Measurements from ENCODE around the gene MCTP1.

MCTP1 gene

GRCh38 chr5:95252801-95253200 lies 32.1 kb downstream of the MCTP1 start:
- Histone ChIP-seq H3K9me3 (ENCODE audit: control insufficient read depth, low read length) (no peaks in the 10 kb centered on the region), H2BK15ac (ENCODE audit: low read depth, poor library complexity, severe bottlenecking) (no peak overlapping the region), H2AFZ (ENCODE audit: low read depth, low read length) (no peak overlapping the region), H3K27ac (ENCODE audit: low read length, poor library complexity, severe bottlenecking) (no peak overlapping the region), H3K14ac (ENCODE audit: low read length in 2 of 2) (no peak overlapping the region), H3K4me3 (ENCODE audit: insufficient read depth in 1 of 2, low read depth in 1 of 2, low read length in 2 of 2) (no peak overlapping the region), H3K9ac (ENCODE audit: low read length) (no peak overlapping the region), H3K4me2 (ENCODE audit: low read length, poor library complexity, severe bottlenecking) (no peak overlapping the region), H4K91ac (ENCODE audit: low read length) (no peak overlapping the region), H3K23ac (ENCODE audit: low read length in 2 of 2) (no peak overlapping the region), H2AK5ac (ENCODE audit: low read length, severe bottlenecking) (no peak overlapping the region), H3K79me1 (replicated peaks; ENCODE audit: low read length, poor library complexity, severe bottlenecking) (no peaks in the 10 kb centered on the region), H2BK120ac (ENCODE audit: low read depth, low read length) (no peak overlapping the region), H3K4ac (ENCODE audit: low read depth in 1 of 2, low read length in 2 of 2) (no peak overlapping the region), H3K27me3 (ENCODE audit: control insufficient read depth in 1 of 2, insufficient read depth in 1 of 2, low read length in 2 of 2) (peaks cover 5 to 6% of the 10 kb centered on the region in 2 experiments), H2BK12ac (ENCODE audit: low read length in 2 of 2) (no peak overlapping the region), H3K18ac (ENCODE audit: low read depth in 1 of 2, low read length in 2 of 2) (no peak overlapping the region), H4K8ac (ENCODE audit: low read length) (no peak overlapping the region), H3K4me1 (ENCODE audit: control insufficient read depth, insufficient read depth, low read depth, low read length) (no peaks in the 10 kb centered on the region), H2BK5ac (ENCODE audit: low read depth, low read length, poor library complexity, severe bottlenecking) (no peak overlapping the region), H3K36me3 (ENCODE audit: control insufficient read depth in 1 of 2, insufficient read depth in 2 of 2, low read depth in 1 of 2, low read length in 2 of 2) (no peaks in the 10 kb centered on the region)
- no peak for DNase-seq

- H3K14ac ChIP-seq (ENCODE audit: low read length in 2 of 2): no peak overlapping the region
- H3K4me1 ChIP-seq (ENCODE audit: control insufficient read depth, insufficient read depth, low read depth, low read length): no peaks in the 10 kb centered on the region
- no peak overlapping the region for H2AK5ac ChIP-seq (ENCODE audit: low read length, severe bottlenecking)
- H3K9me3 ChIP-seq (ENCODE audit: control insufficient read depth, low read length): no peaks in the 10 kb centered on the region
- H2BK5ac ChIP-seq (ENCODE audit: low read depth, low read length, poor library complexity, severe bottlenecking): no peak overlapping the region
- no peak overlapping the region for H3K4me2 ChIP-seq (ENCODE audit: low read length, poor library complexity, severe bottlenecking)
- DNase-seq: no peak
- H3K79me1 ChIP-seq (replicated peaks; ENCODE audit: low read length, poor library complexity, severe bottlenecking): no peaks in the 10 kb centered on the region
- H2AFZ ChIP-seq (ENCODE audit: low read depth, low read length): no peak overlapping the region
- no peak overlapping the region for H2BK12ac ChIP-seq (ENCODE audit: low read length in 2 of 2)
- no peak overlapping the region for H3K4ac ChIP-seq (ENCODE audit: low read depth in 1 of 2, low read length in 2 of 2)
- H3K23ac ChIP-seq (ENCODE audit: low read length in 2 of 2): no peak overlapping the region
- H3K27me3 ChIP-seq (ENCODE audit: control insufficient read depth in 1 of 2, insufficient read depth in 1 of 2, low read length in 2 of 2): peaks cover 5 to 6% of the 10 kb centered on the region in 2 experiments
- no peak overlapping the region for H4K91ac ChIP-seq (ENCODE audit: low read length)
- no peaks in the 10 kb centered on the region for H3K36me3 ChIP-seq (ENCODE audit: control insufficient read depth in 1 of 2, insufficient read depth in 2 of 2, low read depth in 1 of 2, low read length in 2 of 2)
- no peak overlapping the region for H2BK120ac ChIP-seq (ENCODE audit: low read depth, low read length)
- no peak overlapping the region for H4K8ac ChIP-seq (ENCODE audit: low read length)
- H3K4me3 ChIP-seq (ENCODE audit: insufficient read depth in 1 of 2, low read depth in 1 of 2, low read length in 2 of 2): no peak overlapping the region
- no peak overlapping the region for H3K27ac ChIP-seq (ENCODE audit: low read length, poor library complexity, severe bottlenecking)
- H3K9ac ChIP-seq (ENCODE audit: low read length): no peak overlapping the region
- WGBS: 89% methylated on average over 2 of the region's 3 CpGs
- no peak overlapping the region for H2BK15ac ChIP-seq (ENCODE audit: low read depth, poor library complexity, severe bottlenecking)
- H3K18ac ChIP-seq (ENCODE audit: low read depth in 1 of 2, low read length in 2 of 2): no peak overlapping the region
These were observed 33.7 kb downstream of the MCTP1 start for GRCh38 chr5:95251185-95251584.

GRCh38 chr5:95244479-95244878 lies 40.4 kb downstream of the MCTP1 start:
- 74% methylated on average over 8 of the region's 8 CpGs for WGBS
- no peaks in the 10 kb centered on the region for H3K4me1 ChIP-seq (ENCODE audit: control insufficient read depth, insufficient read depth, low read depth, low read length)
- no peak overlapping the region for H3K4me3 ChIP-seq (ENCODE audit: insufficient read depth in 1 of 2, low read depth in 1 of 2, low read length in 2 of 2)
- H3K18ac ChIP-seq (ENCODE audit: low read depth in 1 of 2, low read length in 2 of 2): no peak overlapping the region
- no peak overlapping the region for H2BK120ac ChIP-seq (ENCODE audit: low read depth, low read length)
- H3K27ac ChIP-seq (ENCODE audit: low read length, poor library complexity, severe bottlenecking): no peak overlapping the region
- no peak overlapping the region for H2AK5ac ChIP-seq (ENCODE audit: low read length, severe bottlenecking)
- DNase-seq: no peak
- H3K79me1 ChIP-seq (replicated peaks; ENCODE audit: low read length, poor library complexity, severe bottlenecking): no peaks in the 10 kb centered on the region
- H4K91ac ChIP-seq (ENCODE audit: low read length): no peak overlapping the region
- no peak overlapping the region for H2BK12ac ChIP-seq (ENCODE audit: low read length in 2 of 2)
- H3K9me3 ChIP-seq (ENCODE audit: control insufficient read depth, low read length): no peaks in the 10 kb centered on the region
- no peaks in the 10 kb centered on the region for H3K36me3 ChIP-seq (ENCODE audit: control insufficient read depth in 1 of 2, insufficient read depth in 2 of 2, low read depth in 1 of 2, low read length in 2 of 2)
- no peak overlapping the region for H3K23ac ChIP-seq (ENCODE audit: low read length in 2 of 2)
- no peak overlapping the region for H2BK5ac ChIP-seq (ENCODE audit: low read depth, low read length, poor library complexity, severe bottlenecking)
- H3K4ac ChIP-seq (ENCODE audit: low read depth in 1 of 2, low read length in 2 of 2): no peak overlapping the region
- no peak overlapping the region for H3K14ac ChIP-seq (ENCODE audit: low read length in 2 of 2)
- no peak overlapping the region for H2AFZ ChIP-seq (ENCODE audit: low read depth, low read length)
- no peak overlapping the region for H4K8ac ChIP-seq (ENCODE audit: low read length)
- no peak overlapping the region for H2BK15ac ChIP-seq (ENCODE audit: low read depth, poor library complexity, severe bottlenecking)
- no peaks in the 10 kb centered on the region for H3K27me3 ChIP-seq (ENCODE audit: control insufficient read depth in 1 of 2, insufficient read depth in 1 of 2, low read length in 2 of 2)
- no peak overlapping the region for H3K9ac ChIP-seq (ENCODE audit: low read length)
- no peak overlapping the region for H3K4me2 ChIP-seq (ENCODE audit: low read length, poor library complexity, severe bottlenecking)

- Histone ChIP-seq H3K9me3 (ENCODE audit: control insufficient read depth, low read length) (no peaks in the 10 kb centered on the region), H3K23ac (ENCODE audit: low read length in 2 of 2) (no peak overlapping the region), H3K36me3 (ENCODE audit: control insufficient read depth in 1 of 2, insufficient read depth in 2 of 2, low read depth in 1 of 2, low read length in 2 of 2) (no peaks in the 10 kb centered on the region), H3K27ac (ENCODE audit: low read length, poor library complexity, severe bottlenecking) (no peak overlapping the region), H4K8ac (ENCODE audit: low read length) (no peak overlapping the region), H2BK15ac (ENCODE audit: low read depth, poor library complexity, severe bottlenecking) (no peak overlapping the region), H3K4ac (ENCODE audit: low read depth in 1 of 2, low read length in 2 of 2) (no peak overlapping the region), H2AK5ac (ENCODE audit: low read length, severe bottlenecking) (no peak overlapping the region), H2BK5ac (ENCODE audit: low read depth, low read length, poor library complexity, severe bottlenecking) (no peak overlapping the region), H3K4me3 (ENCODE audit: insufficient read depth in 1 of 2, low read depth in 1 of 2, low read length in 2 of 2) (no peak overlapping the region), H2BK120ac (ENCODE audit: low read depth, low read length) (no peak overlapping the region), H3K4me2 (ENCODE audit: low read length, poor library complexity, severe bottlenecking) (no peak overlapping the region), H3K18ac (ENCODE audit: low read depth in 1 of 2, low read length in 2 of 2) (no peak overlapping the region), H2BK12ac (ENCODE audit: low read length in 2 of 2) (no peak overlapping the region), H3K4me1 (ENCODE audit: control insufficient read depth, insufficient read depth, low read depth, low read length) (peaks cover 2% of the 10 kb centered on the region), H2AFZ (ENCODE audit: low read depth, low read length) (no peak overlapping the region), H3K27me3 (ENCODE audit: control insufficient read depth in 1 of 2, insufficient read depth in 1 of 2, low read length in 2 of 2) (no peaks in the 10 kb centered on the region), H3K9ac (ENCODE audit: low read length) (no peak overlapping the region), H3K14ac (ENCODE audit: low read length in 2 of 2) (no peak overlapping the region), H4K91ac (ENCODE audit: low read length) (no peak overlapping the region), H3K79me1 (replicated peaks; ENCODE audit: low read length, poor library complexity, severe bottlenecking) (no peaks in the 10 kb centered on the region)
- no peak for DNase-seq
- WGBS: 100% methylated on average over 1 of the region's 3 CpGs
These were observed 43.3 kb downstream of the MCTP1 start for GRCh38 chr5:95241635-95242034.

Measured in mesenchymal stem cell (in vitro differentiated cells and primary cell).